HG02973 (cell line): Measurements from ENCODE around the gene MRGPRD.

ENCODE experiments used
- ATAC-seq: cut with Tn5 transposase; IDR thresholded peaks from one replicate; pipeline ENCODE4 v1.9.1; 2021; ENCODE audit warnings: moderate library complexity; ENCODE audit not compliant: unreplicated experiment

The MRGPRD gene

GRCh38 chr11:68950270-68950669 is 30.5 kb downstream of the MRGPRD start:
- no peak for ATAC-seq

GRCh38 chr11:68948935-68949334 is 31.9 kb downstream of the MRGPRD start:
- ATAC-seq, result no peak

GRCh38 chr11:68948496-68948895 is 32.3 kb downstream of the MRGPRD start:
- ATAC-seq, result no peak

GRCh38 chr11:68947151-68947550 is 33.6 kb downstream of the MRGPRD start:
- no peak for ATAC-seq

- no peak for ATAC-seq
These were observed 34.2 kb downstream of the MRGPRD start for GRCh38 chr11:68946416-68947090.

GRCh38 chr11:68942751-68943271 is 38.0 kb downstream of the MRGPRD start:
- no peak for ATAC-seq

DNA sequence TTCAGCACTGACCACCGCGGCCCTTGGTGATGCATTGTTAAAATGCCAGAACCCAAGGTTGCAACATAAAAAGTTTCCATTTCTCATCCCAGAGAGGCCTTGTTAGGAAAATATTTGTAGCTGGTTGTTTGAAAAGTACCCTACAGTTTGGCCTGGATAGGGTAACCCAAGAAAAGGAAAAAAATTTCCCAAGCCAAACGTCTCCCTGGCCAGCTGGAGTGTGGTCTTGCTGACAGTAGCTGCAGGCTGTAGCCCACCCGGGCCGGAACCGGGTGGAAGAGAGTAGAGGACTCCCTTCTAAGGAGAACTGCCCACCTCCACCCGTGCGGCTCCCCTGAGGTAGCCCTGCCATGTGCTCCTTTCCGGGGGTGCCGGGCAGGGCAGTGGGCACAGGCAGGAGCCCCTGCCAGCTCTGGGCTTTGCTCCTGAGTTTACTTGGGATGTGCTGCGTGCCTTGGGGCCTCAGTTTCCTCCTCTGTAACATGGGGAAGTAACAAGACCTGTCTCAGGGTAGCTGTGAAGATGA is 38.6 kb downstream of the MRGPRD start:
- no peak for ATAC-seq

DNA sequence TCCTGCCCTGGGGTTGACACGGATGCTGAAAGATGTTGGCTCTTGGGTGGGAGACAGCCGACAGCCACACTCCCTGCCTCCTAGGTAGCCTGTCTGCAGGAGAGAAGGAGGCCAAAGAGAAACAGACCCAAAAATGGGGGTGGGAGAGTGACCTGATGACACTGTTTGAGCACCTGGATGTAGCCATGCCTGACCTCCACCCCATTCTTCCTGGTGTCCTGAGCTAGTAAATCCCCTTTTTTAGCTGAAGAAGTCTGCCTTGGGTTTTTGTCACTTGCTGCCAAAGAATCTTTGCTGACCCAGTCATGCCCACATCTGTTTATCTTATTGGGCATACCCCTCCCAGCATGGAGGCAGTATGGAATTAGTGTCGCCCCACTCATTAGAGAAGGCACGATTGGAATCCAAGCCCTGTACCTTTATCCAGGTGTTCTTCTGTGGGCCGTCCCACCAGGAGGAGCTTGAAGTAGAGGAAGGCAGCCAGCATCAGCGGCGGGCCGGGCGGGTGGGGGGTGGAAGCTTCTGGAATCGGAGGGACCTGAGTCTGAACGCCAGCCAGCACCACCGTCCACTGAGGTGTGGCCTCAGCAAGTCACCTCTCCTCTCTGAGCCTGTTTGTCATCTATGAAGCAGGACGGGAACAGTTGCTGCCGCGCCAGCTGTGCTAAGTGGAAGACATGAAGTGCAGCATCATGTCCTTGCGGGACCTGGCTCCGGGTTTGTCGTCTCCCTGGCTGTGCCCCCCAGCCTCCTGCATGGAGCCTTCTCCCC is 39.3 kb downstream of the MRGPRD start:
- no peak for ATAC-seq

GRCh38 chr11:68940651-68941323 is 40.0 kb downstream of the MRGPRD start:
- no peak for ATAC-seq

DNA sequence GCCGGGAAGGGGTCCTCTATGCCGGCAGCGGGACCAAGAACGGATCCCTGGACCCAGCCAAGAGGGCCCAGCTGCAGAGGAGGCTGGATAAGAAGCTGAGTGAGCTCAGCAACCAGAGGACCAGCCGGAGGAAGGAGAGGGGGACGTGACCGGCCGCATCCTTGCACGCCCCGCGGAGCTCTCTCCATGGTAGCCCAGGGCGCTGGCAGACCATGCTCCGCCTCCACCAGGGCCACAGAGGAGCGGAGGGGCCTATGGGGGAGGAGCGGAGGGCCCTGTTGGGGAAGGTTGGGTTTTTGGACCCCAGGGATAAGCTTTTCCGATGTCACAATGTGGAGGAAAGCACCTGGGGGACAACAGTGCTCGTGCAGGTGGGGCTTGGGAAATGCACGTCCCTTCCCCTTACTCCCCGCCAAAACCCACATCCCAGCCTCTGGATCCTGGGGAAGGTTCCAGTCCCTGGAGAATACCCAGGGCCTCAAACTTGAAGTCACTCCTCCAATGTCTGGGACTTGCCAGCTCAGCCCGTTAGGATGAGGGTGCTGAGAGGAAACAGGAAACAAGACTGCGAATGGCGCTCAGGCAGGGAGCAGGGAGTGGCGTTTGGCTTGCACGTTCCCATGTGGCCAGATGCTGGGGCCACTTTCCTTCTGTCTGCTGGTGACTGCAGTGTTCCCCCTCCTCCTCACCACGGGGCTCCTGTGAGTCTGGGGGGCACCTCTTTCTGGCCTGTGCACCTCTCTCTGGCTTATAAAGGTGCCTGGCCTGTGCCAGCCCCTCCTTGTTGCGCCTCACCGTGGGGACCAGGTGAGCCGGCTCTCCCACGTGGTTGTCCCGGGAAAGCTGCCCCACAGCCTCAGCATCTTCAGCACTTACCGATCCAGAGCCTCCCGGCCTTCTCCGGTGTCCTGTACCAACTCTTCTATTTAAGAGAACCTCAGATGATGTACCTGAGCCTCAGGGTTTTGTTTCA is 40.9 kb downstream of the MRGPRD start:
- no peak for ATAC-seq

- no peak for ATAC-seq
These were observed 41.8 kb downstream of the MRGPRD start for GRCh38 chr11:68938816-68939582.

GRCh38 chr11:68938088-68938487 is 42.7 kb downstream of the MRGPRD start:
- ATAC-seq, result no peak

- no peak for ATAC-seq
These were observed 43.8 kb downstream of the MRGPRD start for GRCh38 chr11:68936676-68937620.

DNA sequence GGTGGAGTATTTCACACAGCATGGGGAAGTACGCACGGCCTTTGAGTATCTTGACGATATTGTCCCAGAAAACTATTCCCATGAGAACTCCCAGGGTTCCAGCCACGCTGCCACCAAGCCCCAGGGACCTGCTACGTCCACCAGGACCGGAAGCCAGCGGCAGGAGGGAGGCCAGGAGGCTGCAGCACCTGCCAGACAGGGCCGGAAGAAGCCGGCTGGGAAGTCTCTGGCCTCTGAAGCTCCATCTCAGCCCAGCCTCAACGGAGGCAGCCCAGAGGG is 44.5 kb downstream of the MRGPRD start:
- ATAC-seq, result no peak

DNA sequence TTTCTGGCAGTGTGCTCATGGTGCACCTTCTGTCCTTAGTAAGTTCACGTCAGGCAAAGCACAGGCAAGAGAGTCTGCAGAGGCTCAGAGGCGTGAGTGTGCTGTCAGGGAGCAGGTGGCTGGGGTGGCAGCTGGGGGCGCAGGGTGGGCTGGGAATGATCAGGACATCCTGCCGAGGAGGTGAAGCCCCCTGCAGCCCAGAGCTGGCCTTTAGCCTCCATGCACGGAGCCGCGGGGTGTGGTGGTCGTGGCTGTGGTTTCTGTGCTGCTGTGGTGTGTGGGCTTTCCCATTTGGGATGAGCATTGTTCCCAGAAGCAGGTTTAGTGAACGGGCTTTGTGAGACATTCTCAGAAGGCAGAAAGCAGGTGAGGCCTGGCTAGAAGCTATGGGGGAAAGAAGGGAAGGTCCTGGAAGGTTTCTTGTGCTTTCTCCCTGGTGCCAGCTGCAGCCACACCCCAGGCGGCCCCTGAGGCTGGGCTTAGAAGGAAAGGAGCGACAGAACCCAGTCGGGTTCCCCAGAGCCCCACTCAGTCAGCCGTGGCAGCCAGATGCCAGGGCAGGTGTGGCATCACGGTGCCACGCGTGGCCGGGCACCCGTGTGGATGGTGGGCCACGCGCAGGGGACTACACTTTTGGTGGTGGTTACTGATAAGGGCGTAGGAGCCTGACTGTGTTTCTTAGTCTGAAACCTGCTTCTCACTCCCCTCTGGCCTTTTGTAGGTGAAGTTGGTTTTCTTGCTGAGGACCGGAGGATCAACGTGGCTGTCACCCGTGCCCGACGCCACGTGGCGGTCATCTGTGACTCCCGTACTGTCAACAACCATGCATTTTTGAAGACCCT is 45.0 kb downstream of the MRGPRD start:
- ATAC-seq, result no peak

- no peak for ATAC-seq
These were observed 45.7 kb downstream of the MRGPRD start for GRCh38 chr11:68935066-68935465.

- ATAC-seq, result no peak
These were observed 46.1 kb downstream of the MRGPRD start for GRCh38 chr11:68934666-68935065.

- ATAC-seq, result no peak
These were observed 46.5 kb downstream of the MRGPRD start for GRCh38 chr11:68934321-68934645.
